ENCODE data around the gene HCAR1.

DNA sequence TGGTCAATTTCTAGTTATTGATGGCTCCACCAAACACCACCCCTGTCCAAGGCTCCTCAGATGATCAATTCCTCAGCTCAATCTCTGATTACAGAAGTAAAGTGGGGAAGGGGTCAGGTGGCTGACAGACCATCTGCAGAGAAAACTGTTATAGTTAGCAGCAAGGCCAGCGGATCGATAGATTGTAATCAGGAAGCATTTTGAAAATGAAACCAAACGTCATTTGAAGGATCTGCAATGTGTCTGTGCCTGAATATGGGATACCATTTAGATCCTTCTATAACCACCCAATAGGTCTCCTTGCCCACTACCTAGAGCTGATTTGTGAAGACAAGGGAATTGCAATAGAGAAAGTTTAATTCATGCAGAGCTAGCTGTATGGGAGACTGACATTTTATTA is 39.1 kb downstream of the HCAR1 start:
- TF ChIP-seq, protein P1, sequence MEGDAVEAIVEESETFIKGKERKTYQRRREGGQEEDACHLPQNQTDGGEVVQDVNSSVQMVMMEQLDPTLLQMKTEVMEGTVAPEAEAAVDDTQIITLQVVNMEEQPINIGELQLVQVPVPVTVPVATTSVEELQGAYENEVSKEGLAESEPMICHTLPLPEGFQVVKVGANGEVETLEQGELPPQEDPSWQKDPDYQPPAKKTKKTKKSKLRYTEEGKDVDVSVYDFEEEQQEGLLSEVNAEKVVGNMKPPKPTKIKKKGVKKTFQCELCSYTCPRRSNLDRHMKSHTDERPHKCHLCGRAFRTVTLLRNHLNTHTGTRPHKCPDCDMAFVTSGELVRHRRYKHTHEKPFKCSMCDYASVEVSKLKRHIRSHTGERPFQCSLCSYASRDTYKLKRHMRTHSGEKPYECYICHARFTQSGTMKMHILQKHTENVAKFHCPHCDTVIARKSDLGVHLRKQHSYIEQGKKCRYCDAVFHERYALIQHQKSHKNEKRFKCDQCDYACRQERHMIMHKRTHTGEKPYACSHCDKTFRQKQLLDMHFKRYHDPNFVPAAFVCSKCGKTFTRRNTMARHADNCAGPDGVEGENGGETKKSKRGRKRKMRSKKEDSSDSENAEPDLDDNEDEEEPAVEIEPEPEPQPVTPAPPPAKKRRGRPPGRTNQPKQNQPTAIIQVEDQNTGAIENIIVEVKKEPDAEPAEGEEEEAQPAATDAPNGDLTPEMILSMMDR (IDR thresholded peaks at IDR 0.05; ENCODE audit: low read length): no peak
- no peak for TF ChIP-seq EZH2 (IDR thresholded peaks at IDR 0.05; ENCODE audit: borderline replicate concordance, low read length)
